ENCODE measurements around the gene ZNF438.
"Not testable (repeated sequence)": the region's sequence is repeated elsewhere in the genome, so short reads cannot be mapped to it uniquely, and the experiment has no call there.

ZNF438 gene

GRCh38 chr10:30963992-30964930 is 67.4 kb downstream of the ZNF438 start:
- no peak for DNase-seq (ENCODE audit: low spot score)
- H3K27ac ChIP-seq, result no peak overlapping the region
- ChIA-PET CTCF (interaction anchor here (0.6 kb wide), 1 partner anchor 64 kb away, joined by 3 read pairs; no protein-coding TSS in a partner anchor), POLR2A (ENCODE audit: low non-redundant PET) (no interaction called here)
- no peak for TF ChIP-seq CTCF (conservative IDR thresholded peaks at IDR 0.05; ENCODE audit: low read depth)

DNA sequence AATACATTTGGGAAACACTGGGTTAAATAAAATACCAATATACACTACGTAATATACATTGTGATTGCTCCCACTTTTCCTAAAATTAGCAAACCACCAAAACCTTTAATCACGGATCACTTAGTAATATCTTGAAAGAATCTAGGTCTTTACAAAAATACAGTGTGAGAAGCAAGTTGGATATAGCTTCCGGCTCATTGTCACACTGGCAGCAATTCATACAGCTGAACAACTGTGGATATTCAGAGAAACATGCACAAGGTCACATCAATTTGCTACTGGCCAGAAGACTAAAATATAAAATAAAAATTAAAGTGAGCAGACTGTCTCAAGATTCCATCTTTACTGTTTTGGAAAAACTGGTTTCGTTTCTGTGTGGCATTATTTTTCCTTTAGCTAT is 69.1 kb downstream of the ZNF438 start:
- POLR2A ChIA-PET (ENCODE audit: low non-redundant PET), result no interaction called here
- TF ChIP-seq CTCF (conservative IDR thresholded peaks at IDR 0.05; ENCODE audit: low read depth), result no peak

GRCh38 chr10:30959836-30960210 is 71.8 kb downstream of the ZNF438 start:
- POLR2A ChIA-PET (ENCODE audit: low non-redundant PET), result no interaction called here
- H3K27ac ChIP-seq, result no peak overlapping the region
- no peak for TF ChIP-seq CTCF (conservative IDR thresholded peaks at IDR 0.05; ENCODE audit: low read depth)
- no peak for DNase-seq (ENCODE audit: low spot score)
- CTCF ChIA-PET, result no interaction called here

More for the DNA sequence above, 69.1 kb downstream of the ZNF438 start:
- CTCF ChIA-PET, result interaction anchor here (0.7 kb wide), 1 partner anchor 80 kb away, joined by 3 read pairs; no protein-coding TSS in a partner anchor
- DNase-seq (ENCODE audit: low spot score), result no peak
- no peak overlapping the region for H3K27ac ChIP-seq

GRCh38 chr10:30949218-30949617 is 82.4 kb downstream of the ZNF438 start:
- CTCF ChIA-PET; POLR2A ChIA-PET (ENCODE audit: low non-redundant PET); DNase-seq (ENCODE audit: low spot score); H3K27ac ChIP-seq: not testable (repeated sequence)

GRCh38 chr10:30944005-30944404 is 87.7 kb downstream of the ZNF438 start:
- no peak for TF ChIP-seq CTCF (conservative IDR thresholded peaks at IDR 0.05; ENCODE audit: low read depth)
- H3K27ac ChIP-seq, result no peak overlapping the region
- ChIA-PET POLR2A (ENCODE audit: low non-redundant PET) (no interaction called here), CTCF (no interaction called here)
- no peak for DNase-seq (ENCODE audit: low spot score)

- CTCF ChIA-PET, result no interaction called here
- no peak for TF ChIP-seq CTCF (conservative IDR thresholded peaks at IDR 0.05; ENCODE audit: low read depth)
These were observed 88.2 kb downstream of the ZNF438 start for GRCh38 chr10:30943451-30943850.

DNA sequence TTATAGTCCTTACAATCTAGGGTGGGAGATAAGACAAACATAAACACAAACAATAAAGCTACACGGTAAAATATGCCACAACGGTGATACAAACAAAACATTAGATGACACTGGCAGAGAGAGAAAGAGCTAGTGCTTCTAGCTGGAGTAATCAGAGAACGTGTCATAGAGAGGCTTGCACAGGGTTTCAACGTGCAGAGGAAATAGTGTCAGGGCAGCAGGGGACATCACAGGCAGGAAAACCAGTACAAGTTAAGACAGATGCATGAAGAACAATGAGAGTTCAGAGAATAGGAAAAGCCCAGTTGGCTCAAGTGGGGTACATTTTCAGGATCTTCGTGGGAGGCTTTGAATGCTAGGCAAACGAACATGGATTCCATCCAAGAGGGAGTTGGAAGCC is 91.4 kb downstream of the ZNF438 start:
- TF ChIP-seq CTCF (conservative IDR thresholded peaks at IDR 0.05; ENCODE audit: low read depth), result no peak
- no peak for DNase-seq (ENCODE audit: low spot score)
- no peak overlapping the region for H3K27ac ChIP-seq
- CTCF ChIA-PET, result no interaction called here
- POLR2A ChIA-PET (ENCODE audit: low non-redundant PET), result no interaction called here

More at GRCh38 chr10:30943451-30943850, 88.2 kb downstream of the ZNF438 start:
- no peak for DNase-seq (ENCODE audit: low spot score)
- no peak overlapping the region for H3K27ac ChIP-seq
- POLR2A ChIA-PET (ENCODE audit: low non-redundant PET), result no interaction called here
